ENCODE measurements around the gene DUSP6. TPM values are rescaled to one million over a fixed set of nuclear protein-coding genes. Genes with fewer than 3 reads are reported as not detected.

The DUSP6 gene, protein sequence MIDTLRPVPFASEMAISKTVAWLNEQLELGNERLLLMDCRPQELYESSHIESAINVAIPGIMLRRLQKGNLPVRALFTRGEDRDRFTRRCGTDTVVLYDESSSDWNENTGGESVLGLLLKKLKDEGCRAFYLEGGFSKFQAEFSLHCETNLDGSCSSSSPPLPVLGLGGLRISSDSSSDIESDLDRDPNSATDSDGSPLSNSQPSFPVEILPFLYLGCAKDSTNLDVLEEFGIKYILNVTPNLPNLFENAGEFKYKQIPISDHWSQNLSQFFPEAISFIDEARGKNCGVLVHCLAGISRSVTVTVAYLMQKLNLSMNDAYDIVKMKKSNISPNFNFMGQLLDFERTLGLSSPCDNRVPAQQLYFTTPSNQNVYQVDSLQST
- polyA plus RNA-seq (2013, experiment 1 of 2; ENCODE audit: insufficient read length), result 4.0 TPM
- polyA plus RNA-seq (2013, experiment 2 of 2; ENCODE audit: insufficient read length), result 2.9 TPM

DNA sequence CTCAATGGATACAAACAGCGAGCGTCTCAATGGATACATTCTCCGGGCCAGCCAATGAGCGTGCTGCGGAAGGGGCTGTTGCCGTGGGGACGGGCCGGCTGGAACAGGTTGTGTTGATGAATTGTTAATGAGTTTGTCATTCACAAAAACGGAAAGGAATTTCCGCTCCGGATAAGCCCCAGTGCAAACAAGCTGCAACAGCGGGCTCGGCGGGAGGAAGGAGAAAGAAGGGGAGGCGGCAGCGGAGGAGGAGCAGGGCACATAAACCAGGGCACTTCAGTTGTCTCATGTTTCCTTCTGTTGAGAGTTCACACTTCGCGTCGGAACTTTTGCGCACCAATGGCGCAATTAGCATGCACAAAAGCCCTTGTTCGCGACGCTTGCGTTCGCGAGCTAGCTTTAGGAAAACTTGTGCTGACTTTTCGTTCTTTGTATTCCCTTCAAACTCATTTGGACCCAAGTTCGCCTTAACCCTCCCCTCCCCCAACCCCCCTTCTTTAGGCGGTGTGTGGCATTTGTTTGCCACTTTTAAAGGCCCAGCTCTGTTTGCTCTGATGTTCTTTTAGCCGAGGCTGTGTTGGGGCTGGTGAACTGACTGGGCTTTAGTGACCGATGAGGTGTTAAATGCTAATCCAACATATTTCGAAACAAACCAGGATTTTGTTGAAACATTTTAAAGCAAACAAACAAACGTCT, at the start of gene DUSP6:
Gene DUSP6 (minus strand): TSS at position 10 of the 696 bp plus-strand sequence. CDS start 462 bp downstream, outside the sequence.
- DNase-seq, result peak; percentile 99

DNA sequence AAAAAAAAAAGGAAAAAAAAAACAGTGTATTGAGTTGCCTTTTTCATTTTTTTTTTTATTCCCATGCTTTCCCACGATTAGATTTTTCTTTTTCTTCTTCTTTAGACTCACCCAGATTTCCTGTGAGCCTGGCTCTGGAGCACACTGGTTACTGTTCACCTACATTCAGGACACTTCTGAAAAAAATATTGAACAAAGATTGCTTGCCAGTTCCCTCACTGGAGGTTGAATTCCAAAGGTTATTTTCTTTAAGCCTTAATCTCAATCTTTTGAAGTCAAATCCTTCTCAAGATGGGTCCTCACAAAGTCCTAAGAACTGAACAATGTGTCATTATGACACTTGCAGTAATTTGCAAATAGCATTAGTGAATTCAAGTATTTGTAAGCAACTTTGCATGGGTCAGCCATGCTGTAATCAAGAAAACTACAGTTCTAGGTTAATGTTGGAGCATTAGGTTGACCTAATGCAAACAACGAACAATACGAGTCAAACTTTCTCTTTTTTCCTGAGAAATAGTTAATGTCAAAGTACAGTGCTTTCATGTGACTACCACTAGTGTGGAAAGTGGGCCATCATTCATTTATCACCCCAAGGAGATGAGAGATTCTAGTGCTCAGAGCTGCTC, 49.2 kb upstream of the DUSP6 start:
- no peak for DNase-seq

DNA sequence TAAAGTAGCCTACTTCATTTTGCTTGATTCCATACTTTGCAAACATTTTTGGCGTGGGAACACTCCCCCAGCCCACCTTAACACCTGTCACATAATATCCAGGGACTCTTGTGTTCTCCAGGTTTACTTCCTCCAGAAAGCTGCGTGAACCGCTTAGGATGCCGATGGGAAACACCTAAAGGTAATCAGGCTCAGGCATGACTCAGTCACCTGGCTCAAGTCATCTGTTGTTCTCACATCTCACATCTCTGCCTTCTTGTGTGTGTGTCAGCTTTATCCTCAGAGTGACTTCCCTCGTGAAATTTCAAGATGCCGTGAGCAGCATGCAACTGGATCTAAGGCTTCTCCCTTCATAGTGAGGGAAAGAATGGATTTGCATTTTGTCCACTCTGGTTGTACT, 48.1 kb upstream of the DUSP6 start:
- no peak for DNase-seq

DNA sequence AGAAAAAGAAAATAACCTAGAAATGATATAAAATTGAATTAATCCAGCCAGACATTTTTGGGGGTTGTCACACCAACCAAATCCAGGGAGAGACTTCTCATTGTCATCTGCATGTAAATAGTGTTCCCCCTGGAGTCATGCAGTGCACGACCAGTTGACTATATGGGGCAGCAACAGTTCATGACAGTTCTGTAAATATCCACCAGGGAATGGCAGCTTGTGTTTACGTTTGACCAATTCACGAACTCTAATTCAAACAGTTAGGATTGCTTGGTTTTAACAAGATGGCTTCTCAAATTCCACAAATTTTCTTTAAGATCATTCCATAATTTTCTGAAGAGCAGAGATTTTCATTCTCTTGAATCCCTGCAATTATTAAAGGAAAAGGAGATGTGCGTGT, 43.4 kb upstream of the DUSP6 start:
- no peak for DNase-seq

DNA sequence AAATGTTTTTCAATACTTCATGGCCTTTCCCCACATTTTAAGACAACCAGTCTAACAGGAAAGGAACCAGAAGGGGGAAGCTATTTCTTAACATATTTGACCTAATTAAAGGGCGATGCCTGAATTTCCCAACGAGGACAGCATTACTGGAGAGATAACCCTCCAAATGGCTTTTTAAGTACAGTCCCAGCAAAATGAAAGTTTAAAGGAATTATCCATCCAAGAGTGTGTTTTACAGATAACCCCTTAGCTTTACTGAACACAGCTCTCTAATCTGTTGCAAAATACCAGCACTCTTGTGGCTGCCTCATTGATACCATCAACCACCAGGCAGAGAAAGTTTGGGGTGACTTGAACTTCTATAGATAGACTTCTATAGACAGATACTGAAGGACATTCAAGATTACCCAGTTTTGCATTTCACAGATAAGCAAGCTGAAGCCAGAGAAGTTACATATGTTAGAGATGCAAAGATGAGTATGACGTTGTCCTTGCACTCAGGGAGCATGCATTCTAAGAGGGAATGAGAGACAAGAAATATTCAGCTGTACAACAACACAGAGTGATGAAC, 41.3 kb upstream of the DUSP6 start:
- no peak for DNase-seq

DNA sequence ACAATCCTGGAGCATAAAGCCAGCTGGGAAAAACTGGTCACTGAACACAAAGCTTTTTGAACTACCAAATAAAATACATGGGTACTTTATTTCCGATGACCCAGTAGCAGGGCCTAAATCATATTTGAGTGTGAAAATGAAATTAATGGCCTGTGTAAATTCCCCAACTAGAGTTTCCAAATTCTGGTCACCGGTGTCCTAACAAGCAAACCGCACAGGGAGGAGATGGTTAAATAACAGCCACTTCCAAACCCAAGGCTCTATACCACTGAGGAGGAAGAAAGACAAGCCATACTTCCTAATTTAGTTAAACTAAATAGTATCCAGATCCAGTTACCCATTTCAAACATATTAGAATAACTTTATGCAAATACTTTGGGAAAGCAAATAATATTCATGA, 40.1 kb upstream of the DUSP6 start:
- DNase-seq, result no peak

DNA sequence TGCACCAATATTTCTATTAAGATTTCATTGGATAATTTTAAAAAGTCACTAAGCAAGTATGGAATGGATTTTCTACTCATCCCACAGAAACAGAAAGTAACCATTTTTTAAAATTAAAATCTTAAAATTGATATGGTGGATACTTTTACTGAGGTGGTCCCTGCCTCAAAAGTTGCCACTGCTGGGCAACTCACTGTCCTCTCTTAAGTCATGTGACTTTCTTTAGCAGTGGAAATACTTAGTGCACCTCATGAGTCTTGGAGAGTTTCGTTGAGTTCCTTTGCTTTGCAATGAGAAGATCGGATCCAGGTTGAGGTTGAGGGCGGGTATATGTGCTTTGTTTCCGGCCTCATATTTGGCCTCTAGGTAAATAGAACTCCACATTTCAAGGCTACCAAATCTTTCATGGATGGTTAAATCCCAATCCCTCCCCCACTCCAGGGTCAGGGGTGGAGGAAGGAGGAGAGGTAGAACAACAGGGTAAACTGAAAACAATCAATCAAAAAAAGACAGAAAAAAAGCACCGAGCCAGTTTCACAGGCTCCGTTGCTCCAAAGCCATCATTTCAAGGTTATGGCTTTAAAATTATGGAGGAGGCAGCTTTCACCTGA, 39.5 kb upstream of the DUSP6 start:
- no peak for DNase-seq

DNA sequence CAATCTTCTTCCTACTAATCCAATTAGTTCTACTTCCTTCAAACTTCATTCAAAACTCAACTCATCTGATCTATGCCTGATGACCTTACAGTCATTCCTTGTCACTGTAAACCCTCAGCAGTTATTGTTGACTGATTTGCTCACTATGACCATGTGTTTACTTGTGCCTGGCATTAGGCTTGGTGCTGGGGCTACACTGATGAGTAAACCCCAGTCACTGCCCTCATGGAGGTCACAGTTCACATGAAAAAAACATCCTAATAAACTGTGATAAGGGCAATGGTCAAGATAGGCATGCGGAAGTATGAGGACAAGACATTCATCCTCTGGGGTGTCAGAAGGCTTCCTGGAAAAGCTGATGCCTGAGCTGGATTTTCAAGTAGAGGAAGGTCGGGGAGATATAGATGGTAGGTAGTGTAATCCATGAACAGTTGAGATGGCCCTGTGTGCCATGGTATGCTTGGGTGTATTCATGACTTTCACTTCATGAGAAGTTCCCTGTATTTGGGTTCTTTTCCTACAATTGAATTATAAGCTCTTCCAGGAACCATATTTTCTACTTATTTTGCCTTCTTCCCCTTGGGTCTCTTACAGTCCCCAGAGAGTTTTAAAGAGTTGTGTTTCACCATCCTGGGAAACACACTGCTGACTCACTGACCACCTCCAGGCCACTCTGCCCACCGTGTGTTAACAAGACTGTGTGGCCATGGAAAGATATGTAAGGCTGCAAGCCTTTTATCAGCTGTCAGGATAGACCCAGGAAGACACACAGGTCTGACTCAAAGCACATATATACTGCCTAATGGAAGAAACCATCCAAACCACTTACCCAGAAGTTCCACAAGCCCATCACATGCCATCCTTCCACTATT, 38.7 kb upstream of the DUSP6 start:
- peak; percentile 67 for DNase-seq

DNA sequence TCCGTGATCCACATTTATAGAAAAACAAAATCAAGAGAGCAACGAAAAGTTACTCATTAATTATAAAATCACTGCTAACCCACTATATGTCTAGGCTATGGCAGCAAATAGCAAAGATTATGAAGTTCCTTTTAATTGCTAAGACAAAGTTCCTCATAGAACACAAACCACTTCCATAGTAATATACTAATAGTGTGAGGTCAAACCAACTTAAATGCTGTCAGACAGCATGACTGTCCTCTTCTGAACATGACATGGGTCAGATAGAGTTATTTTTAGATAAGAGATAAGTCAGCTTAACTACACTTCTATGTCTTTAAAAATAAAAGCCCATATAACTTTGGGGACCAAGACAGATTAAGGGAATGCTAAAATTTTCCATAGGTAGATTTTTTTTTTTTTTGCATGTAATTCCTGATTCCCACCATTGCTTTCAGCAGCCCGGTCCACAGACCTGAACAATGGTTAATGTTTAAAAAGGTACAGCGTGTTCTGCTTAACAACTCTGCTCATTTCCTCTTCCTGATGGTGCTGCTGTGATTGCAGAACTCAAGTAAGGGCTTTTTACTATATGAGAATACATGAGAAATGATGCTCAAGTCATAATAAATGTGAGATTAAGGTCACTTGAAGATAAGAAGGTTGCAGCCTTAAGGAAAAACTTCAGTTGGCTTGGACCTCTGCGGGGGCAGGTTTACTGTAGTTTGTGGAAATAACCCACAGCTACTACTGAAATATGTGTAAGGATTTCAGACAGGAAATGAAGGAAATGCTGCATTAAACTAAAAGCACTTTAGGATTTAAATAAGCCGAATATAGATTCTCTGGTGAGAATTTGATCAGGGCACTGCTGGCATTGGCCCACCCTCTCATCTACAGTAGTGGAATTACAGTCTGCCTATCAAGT, 37.7 kb upstream of the DUSP6 start:
- DNase-seq, result no peak

DNA sequence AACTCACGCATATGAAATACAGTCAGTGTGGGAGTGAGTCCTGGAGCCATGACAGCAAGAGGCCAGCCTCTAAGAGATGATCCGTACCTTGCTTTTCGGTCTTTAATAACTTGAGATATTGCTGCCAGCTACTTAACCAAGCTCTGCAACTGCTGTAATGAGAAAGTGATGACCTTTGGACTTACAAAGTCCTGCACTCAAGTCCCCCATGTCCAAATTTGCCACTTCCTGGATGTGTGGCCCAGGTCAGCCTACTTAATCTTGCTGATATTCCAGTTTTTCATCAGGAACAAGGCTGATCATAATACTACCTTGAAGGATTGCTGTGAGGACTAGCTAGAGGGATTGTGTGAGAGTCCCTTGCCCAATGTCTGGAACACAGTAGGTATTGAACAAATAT, 33.8 kb upstream of the DUSP6 start:
- no peak for DNase-seq

DNA sequence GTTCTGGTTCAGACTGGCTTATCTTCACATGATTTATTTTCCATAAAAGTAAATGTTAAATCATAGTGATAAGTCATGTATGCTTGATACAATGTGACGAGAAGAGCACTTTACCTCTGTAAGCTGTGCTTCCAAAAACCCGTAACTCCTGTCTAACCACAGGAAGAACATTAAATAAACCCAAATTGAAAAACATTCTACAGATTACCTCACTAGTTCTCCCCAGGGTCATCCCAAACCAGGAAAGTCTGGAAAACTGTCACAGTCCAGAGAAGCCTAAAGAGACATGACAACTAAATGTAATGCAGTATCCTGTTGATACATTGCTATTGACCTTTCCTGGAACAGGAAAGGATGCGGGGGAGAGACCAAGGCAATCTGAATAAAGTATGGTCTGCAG, 32.5 kb upstream of the DUSP6 start:
- no peak for DNase-seq

DNA sequence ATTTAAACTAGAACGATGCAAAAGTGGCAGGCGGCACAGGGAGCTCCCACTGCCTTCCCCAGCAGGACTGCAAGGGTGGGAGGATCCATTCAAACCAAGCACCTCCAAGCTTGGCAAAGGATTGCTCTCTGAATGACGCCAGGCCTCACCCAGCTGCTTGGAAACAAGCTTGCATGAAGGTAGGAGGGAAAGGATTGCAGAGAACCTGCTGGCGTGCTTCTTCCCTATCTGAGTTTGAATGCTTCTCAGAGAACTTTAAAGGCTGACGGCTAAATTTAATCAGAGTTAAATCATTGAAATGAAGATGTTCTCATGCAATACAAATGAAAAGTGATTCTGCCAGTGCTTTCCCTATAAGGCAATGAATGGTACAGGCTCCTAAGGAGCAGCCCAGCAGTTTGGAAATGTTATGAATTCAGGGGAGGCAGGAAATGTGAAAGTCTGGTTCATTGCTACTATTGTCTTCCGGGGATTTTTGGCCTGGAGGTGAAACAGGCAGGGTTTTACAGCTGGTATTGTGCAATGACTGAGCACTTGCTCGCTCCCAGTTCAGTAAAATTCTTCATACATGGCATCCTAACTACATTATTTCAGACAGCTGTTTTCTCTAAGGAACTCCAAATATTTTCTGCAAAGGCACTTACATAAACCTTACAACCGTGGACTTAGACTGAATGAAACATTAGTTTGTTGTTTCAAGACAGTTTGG, 31.9 kb upstream of the DUSP6 start:
- peak; percentile 57 for DNase-seq

DNA sequence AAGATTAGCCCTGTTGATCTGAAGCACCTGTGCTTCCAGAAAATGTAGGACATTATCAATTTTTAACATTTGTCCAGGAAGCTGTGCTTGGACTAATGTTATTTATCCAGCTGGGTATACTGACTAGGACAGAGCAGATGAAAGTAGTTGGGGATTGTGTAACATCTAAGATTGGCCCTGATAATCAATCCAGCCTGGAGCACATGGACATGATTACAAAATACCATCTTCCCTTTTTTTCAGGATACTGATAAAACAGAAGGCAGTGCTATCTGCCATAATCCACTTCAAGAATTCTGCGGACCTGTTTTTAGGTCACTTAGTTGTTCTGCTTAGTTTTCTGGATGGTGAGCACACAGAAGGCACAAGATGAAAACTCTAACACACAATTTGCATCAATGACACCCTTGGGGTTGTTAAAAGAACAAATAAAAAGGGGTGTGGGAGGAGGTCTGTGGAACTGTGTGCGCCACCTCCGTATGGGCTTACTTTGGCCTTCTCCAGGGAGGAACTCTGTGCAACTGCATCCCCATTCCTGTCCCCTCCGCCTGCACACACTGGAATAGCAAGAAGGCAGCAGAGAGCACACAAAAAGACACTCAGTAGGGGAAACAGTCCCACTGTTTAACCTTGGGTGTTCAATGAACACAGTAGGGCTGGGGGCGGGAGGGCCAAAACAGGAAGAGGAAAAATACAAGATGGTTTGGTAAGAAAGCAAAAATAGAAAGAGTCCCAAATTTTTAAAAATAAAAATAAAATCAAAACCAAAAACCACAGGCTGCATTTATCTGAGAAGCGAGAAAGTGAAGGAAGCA, 31.1 kb upstream of the DUSP6 start:
- DNase-seq, result no peak

DNA sequence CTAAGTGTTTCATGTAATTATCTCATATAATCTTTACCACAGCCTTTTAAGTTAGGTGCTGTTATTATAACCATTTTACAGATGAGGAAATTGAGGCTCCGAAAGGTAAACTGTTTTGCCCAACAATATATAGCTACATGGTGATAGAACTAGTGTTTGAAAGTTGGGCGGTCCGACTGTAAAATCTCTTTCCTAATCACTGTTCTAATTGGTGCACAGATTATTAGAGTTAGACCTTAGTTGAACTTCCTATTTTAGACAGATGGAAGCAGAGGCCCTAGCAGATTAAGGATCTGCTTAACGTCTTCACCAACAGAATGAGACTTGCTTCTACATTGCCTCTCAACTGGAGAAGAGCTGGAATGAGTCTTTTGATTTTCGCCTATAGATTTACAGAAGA, 30.0 kb upstream of the DUSP6 start:
- no peak for DNase-seq

DNA sequence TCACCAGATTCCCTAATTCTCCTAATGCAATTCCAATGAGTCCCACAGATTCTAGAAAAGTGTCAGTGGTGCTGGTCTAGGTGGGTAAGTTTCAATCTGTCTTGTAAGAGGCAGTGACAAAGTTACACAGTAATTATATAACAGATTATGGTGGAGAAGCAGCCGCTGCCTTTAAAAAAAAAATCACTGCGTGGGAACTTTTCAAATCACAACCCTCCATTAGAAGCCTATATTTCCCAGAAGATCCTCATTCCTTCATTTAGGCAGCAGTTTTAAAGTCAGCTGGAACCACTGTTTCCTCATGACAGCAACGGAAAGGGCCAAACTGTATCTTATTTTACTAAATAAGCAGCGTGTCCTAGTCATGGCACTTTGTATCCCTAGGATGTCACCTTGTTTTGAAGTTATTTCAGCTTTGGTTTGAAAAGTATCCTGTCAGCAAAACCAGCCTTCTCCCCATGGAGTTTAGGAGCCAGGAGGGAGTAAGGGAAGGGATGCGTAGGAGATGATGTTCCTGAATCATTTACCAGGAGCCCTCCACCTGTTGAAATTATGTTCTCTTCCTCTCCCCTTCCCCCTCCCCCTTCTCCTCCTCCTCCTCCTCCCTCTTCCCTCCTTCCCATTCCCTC, 27.7 kb upstream of the DUSP6 start:
- DNase-seq, result no peak

DNA sequence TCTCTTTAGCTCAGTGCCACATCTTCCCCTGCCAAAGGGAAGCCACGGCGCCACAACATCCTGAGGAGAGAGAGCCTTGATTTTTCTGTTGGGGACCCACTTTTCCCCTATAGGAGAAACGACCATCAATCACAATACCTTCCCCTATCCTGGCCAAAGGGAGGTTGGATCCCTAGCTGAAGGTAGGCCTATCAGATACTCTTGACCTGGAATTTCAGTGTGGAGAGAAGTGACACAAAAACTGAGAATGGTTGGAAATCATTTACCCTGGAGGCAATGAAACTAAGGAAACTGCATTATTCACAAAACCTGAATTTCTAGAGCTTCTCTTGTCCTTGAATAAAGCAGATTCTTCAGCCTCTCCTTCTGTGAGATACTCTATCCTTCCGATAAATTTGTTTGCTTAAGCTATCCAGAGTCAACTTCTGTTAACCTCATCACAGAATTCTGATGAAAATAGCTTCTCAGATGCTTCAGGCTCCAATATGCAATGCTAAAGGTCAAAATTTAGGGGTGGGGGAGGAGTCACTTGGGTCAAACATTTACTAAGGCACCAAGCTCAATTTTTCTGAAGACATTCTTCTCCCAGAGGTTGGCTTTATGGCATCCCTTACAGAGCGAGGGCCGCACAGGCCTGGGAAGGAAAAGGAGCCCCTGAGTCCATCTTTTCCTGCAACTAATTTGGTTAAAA, 27.0 kb upstream of the DUSP6 start:
- no peak for DNase-seq

DNA sequence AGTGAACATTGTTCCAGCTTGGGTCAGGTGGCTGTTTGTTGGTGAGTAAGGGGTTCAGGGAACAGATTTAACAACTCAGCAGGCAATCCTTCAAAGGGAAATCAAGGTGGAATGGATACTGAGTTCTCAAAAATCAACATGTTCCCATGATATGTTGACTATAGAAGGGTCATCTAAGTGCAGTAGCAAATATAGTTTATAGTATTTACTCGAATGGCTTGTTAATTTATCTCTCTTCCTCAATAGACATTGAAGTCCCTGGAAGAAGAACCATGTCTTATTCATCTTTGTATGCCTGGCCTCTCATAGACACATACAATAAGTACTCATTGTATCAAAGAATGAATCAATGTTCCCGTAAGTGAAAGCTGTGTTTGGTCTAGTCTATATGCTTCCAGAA, 24.5 kb upstream of the DUSP6 start:
- DNase-seq, result no peak

DNA sequence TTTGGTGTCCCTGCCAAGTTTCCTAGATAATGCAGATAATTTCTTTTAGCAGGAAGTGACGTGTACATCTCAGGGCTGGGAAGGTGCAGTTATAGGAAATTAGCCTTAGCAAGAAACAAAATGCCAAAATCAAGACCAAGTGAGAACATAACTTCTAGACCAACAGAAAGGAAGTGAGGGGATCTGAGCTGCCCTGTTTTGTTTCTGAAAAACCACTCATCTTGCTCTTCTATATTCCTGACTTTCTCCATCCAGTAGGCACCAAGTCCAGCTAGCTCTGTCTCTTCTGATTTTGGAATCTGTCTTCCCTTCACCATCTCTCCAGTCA, 23.9 kb upstream of the DUSP6 start:
- no peak for DNase-seq
